ENCODE results near the gene ZNF800. TPM values are rescaled to one million over a fixed set of nuclear protein-coding genes. Genes with fewer than 3 reads are reported as not detected.

ZNF800 gene
- total RNA-seq, 2 donors from 2014 or later: 29.8 to 33.9 TPM

DNA sequence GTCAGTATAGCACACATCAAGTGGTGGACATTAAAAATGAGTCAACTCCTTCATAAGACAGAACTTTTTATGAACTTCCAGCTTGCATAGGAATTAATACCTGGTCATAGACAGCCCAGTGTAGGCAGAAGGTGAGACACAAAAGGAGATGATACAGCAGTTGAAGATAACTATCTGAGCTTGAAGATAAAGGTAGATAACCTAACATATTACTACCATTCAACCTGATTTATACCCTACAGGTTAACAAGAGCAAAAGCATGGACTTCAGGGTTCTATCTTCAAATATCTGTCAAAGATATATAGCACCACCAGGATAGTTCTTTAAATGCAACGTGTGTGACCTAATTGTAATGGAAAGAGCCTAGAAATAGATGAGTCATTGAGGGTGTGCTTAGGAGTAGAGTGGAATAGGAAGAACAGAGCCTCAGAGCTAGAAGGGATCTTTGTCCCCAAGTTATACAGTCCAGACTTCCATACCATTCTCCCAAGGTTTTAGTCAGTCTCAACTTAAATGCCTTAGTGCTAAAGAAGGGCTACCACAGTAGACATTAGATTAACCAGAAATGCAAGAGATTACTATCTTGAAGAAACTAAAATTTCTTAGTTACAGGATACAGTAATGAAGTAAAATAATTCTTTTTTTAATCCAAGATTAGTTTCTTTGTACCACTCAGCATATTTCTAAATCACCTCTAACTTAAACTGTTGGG lies 9.2 kb downstream of the ZNF800 start:
- Histone ChIP-seq H3K27me3 (replicated peaks; ENCODE audit: insufficient read depth) (no peaks in the 10 kb centered on the region), H3K4me1 (replicated peaks) (no peaks in the 10 kb centered on the region), H3K4me3 (no peak overlapping the region), H3K27ac (no peak overlapping the region), H3K9me3 (no peaks in the 10 kb centered on the region), H3K36me3 (no peaks in the 10 kb centered on the region)
- intact Hi-C loops (cut with DNase I): no loop called here
- 62% methylated on average over 1 of the region's 1 CpG for WGBS
- no peak for DNase-seq (ENCODE audit: low spot score)
- TF ChIP-seq POLR2A (IDR thresholded peaks at IDR 0.05): no peak

DNA sequence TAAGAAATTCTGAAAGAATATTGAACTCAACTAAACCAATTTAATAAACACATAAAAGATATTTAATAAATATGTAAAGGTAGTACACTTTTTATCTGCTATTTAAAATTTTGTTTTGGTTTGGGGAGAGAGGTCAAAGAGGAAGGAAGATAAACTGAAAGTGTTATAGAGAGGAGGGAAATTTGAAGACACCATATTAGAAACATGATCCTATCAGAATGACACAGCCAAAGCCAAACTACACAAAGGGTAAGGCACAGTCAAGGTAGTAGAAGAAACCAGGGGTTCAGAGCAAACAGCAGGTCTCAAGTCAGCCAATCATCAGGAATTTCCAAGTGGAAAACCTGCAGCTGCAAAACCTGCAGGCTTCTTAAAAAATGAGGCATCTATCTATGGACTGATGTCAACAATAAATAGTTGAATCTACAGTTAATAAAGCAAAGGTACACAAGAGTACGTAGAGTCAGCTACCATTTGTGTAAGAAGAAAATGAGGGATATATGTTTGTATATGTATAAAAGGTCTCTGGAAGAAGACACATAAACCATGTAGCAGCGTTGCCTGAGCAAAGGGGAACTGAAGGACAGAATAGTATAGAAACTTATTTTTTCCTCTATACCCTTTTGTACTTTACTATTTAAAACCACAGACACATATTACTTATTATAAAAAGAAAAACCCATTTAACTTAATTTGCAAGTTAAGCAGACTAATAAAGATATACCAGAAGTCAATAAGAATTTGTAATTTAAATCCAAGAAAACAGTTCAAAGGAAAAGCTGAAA lies 10.0 kb downstream of the ZNF800 start:
- intact Hi-C loops (cut with DNase I): no loop called here
- Histone ChIP-seq H3K4me1 (replicated peaks) (no peaks in the 10 kb centered on the region), H3K27me3 (replicated peaks; ENCODE audit: insufficient read depth) (no peaks in the 10 kb centered on the region), H3K4me3 (no peak overlapping the region), H3K27ac (no peak overlapping the region), H3K9me3 (no peaks in the 10 kb centered on the region), H3K36me3 (no peaks in the 10 kb centered on the region)
- TF ChIP-seq POLR2A (IDR thresholded peaks at IDR 0.05): no peak
- no peak for TF ChIP-seq POLR2AphosphoS5 (IDR thresholded peaks at IDR 0.05)
- TF ChIP-seq, protein P1, sequence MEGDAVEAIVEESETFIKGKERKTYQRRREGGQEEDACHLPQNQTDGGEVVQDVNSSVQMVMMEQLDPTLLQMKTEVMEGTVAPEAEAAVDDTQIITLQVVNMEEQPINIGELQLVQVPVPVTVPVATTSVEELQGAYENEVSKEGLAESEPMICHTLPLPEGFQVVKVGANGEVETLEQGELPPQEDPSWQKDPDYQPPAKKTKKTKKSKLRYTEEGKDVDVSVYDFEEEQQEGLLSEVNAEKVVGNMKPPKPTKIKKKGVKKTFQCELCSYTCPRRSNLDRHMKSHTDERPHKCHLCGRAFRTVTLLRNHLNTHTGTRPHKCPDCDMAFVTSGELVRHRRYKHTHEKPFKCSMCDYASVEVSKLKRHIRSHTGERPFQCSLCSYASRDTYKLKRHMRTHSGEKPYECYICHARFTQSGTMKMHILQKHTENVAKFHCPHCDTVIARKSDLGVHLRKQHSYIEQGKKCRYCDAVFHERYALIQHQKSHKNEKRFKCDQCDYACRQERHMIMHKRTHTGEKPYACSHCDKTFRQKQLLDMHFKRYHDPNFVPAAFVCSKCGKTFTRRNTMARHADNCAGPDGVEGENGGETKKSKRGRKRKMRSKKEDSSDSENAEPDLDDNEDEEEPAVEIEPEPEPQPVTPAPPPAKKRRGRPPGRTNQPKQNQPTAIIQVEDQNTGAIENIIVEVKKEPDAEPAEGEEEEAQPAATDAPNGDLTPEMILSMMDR (IDR thresholded peaks at IDR 0.05): no peak
- no peak for DNase-seq (ENCODE audit: low spot score)
- WGBS: 74% methylated on average over 2 of the region's 2 CpGs

DNA sequence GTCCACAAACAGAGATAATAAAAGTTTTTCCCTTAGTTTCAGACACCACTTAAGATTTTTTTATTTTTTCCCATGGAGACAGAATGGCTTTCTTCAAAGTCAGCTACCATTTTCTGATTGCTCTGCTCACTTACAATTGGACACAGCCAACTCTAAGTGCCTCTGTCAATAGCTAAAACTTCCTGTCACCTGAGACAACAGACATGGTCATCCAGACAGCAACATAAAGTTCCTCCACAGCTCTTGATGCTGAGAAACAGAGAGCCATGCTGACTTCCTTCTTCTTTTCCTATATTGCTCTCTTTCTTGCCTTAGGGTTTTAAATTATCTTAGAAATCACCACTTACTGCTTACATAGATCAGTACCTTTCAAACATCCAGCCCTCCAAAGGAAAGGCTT lies 12.0 kb downstream of the ZNF800 start:
- no peaks in the 10 kb centered on the region for H3K36me3 ChIP-seq
- H3K27ac ChIP-seq: no peak overlapping the region
- H3K27me3 ChIP-seq (replicated peaks; ENCODE audit: insufficient read depth): no peaks in the 10 kb centered on the region
- intact Hi-C loops (cut with DNase I): no loop called here
- H3K4me1 ChIP-seq (replicated peaks): no peaks in the 10 kb centered on the region
- DNase-seq (ENCODE audit: low spot score): no peak
- no peaks in the 10 kb centered on the region for H3K9me3 ChIP-seq
- TF ChIP-seq POLR2A (IDR thresholded peaks at IDR 0.05): no peak
- no peak for TF ChIP-seq POLR2AphosphoS5 (IDR thresholded peaks at IDR 0.05)
- TF ChIP-seq, protein P1 (IDR thresholded peaks at IDR 0.05): no peak
- no peak overlapping the region for H3K4me3 ChIP-seq

DNA sequence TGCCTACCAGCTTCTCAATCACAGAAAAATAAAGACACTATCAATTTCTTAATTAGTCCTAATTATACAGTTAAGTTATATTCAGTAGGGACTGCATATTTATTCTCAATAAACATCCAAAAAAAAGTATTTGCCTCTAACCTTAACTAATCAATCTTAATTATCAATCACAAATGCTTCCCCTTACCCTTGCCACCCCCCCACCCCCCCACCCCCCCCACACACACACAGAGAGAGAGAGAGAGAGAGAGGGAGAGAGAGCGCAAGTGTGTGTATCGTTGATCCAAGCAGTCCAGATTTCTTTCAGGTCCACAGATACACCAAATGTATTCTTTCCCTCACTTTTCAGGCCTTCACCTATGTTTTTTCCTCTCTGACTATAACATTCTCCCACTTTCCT lies 12.9 kb downstream of the ZNF800 start:
- WGBS: 86% methylated on average over 2 of the region's 2 CpGs
- intact Hi-C loops (cut with DNase I): no loop called here
- H3K4me1 ChIP-seq (replicated peaks): no peaks in the 10 kb centered on the region

DNA sequence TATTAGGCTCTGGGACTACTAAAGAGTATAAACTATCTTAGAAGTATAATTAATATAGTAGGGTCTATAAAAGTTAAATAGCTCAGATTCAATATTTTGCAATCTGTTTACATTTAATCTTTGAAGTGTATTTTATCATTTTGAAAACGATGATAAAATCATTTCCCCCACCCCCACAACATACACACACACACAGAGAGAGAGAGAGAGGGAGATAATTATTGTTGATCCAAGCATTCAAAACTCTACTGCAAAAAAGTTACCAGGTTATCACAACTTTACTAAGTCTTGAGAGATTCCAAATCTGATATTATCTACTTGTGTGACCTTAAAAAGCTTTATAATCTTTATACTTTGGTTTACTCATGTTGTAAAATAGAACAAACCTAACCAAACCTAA lies 14.0 kb downstream of the ZNF800 start:
- H3K27me3 ChIP-seq (replicated peaks; ENCODE audit: insufficient read depth): no peaks in the 10 kb centered on the region
- TF ChIP-seq POLR2AphosphoS5 (IDR thresholded peaks at IDR 0.05) (no peak), POLR2A (IDR thresholded peaks at IDR 0.05) (no peak)
- TF ChIP-seq, protein P1 (IDR thresholded peaks at IDR 0.05): no peak
- no peaks in the 10 kb centered on the region for H3K4me1 ChIP-seq (replicated peaks)
- H3K27ac ChIP-seq: no peak overlapping the region
- intact Hi-C loops (cut with DNase I): no loop called here
- no peaks in the 10 kb centered on the region for H3K9me3 ChIP-seq
- H3K4me3 ChIP-seq: no peak overlapping the region
- no peak for DNase-seq (ENCODE audit: low spot score)
- WGBS: 18% methylated on average over 1 of the region's 1 CpG
- peaks cover 0 to 1% of the 10 kb centered on the region in 2 donors for H3K36me3 ChIP-seq

More for the DNA sequence above, 12.9 kb downstream of the ZNF800 start:
- TF ChIP-seq POLR2A (IDR thresholded peaks at IDR 0.05): no peak
- TF ChIP-seq POLR2AphosphoS5 (IDR thresholded peaks at IDR 0.05): no peak
- TF ChIP-seq, protein P1 (IDR thresholded peaks at IDR 0.05): no peak
- Histone ChIP-seq H3K4me3 (no peak overlapping the region), H3K27ac (no peak overlapping the region), H3K27me3 (replicated peaks; ENCODE audit: insufficient read depth) (no peaks in the 10 kb centered on the region), H3K36me3 (no peaks in the 10 kb centered on the region), H3K9me3 (no peaks in the 10 kb centered on the region)
- no peak for DNase-seq (ENCODE audit: low spot score)
